Measurements from ENCODE around the gene SOST. TPM values are rescaled to one million over a fixed set of nuclear protein-coding genes. Genes with fewer than 3 reads are reported as not detected.

SOST gene
- total and polyA plus RNA-seq, 4 donors: 0.02 to 0.04 TPM; not detected in 2

DNA sequence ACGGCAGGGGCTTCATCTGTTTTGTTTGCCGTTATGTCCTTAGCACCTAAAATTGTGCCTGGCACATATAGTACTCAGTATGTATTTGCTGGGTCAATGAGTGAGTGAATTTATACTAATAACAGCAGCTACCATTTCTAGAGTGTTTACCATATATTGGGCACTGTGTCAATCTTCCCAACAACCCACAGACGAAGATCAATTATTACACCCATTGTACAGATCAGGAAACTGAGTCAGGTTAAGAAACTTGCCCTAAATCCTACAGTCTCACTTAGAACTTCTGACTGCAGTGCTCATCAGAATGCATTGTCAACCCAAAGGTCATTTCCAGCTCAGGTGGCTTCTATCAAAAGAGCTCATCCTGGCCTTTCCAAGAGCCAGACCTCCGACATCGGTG lies 52.4 kb downstream of the SOST start:
- Histone ChIP-seq H3K9me3 (ENCODE audit: control insufficient read depth in 4 of 4, insufficient read depth in 3 of 4, low read length in 3 of 4) (peaks cover 0 to 2% (median 0%) of the 10 kb centered on the region in 4 donors), H3K36me3 (ENCODE audit: control insufficient read depth in 4 of 4, insufficient read depth in 4 of 4, low read length in 4 of 4) (no peaks in the 10 kb centered on the region), H3K27ac (ENCODE audit: low read depth in 1 of 2, low read length in 1 of 2) (no peak overlapping the region), H3K4me1 (ENCODE audit: control insufficient read depth in 5 of 5, insufficient read depth in 5 of 5, low read length in 5 of 5) (no peaks in the 10 kb centered on the region), H3K4me3 (no peak overlapping the region), H3K27me3 (ENCODE audit: control insufficient read depth in 3 of 3, insufficient read depth in 3 of 3, low read length in 2 of 3) (peaks cover 0 to 4% (median 0%) of the 10 kb centered on the region in 3 donors), H3K9ac (ENCODE audit: insufficient read depth in 1 of 2, low read length in 2 of 2) (no peak overlapping the region)
- no peak for ATAC-seq (ENCODE audit: insufficient read depth, low FRiP score)
- no peak for TF ChIP-seq CTCF (IDR thresholded peaks at IDR 0.05; ENCODE audit: control extremely low read depth, extremely low read depth)
- DNase-seq: no peak
- WGBS, 2 donors: 82 to 85% methylated on average over 5 of the region's 5 CpGs

Other genes with a start within 250 kb of the SOST start
- gene ETV4, start 212.5 kb downstream of the SOST start, total RNA-seq: 1 to 10 TPM in 1 of 2 donors, under 1 TPM in 1; 0.54 to 6.9 TPM
- gene ETV4, start 212.5 kb downstream of the SOST start, polyA plus RNA-seq: 1 to 10 TPM; 2.2 to 4.3 TPM
- gene MEOX1, start 96.9 kb downstream of the SOST start, total RNA-seq: 1 to 10 TPM in 1 of 2 donors, under 1 TPM in 1; 0.31 to 1.2 TPM
- 1 to 10 TPM in 1 of 2 donors, under 1 TPM in 1; 0.26 to 1.1 TPM for gene MEOX1, start 96.9 kb downstream of the SOST start, polyA plus RNA-seq
- gene DUSP3, start 20.2 kb upstream of the SOST start, total RNA-seq: 10 to 100 TPM; 49.6 to 86.3 TPM
- gene DUSP3, start 20.2 kb upstream of the SOST start, polyA plus RNA-seq: 10 to 100 TPM; 50.5 to 82.6 TPM
- under 1 TPM in 1 of 2 donors, not detected in 1; 0.06 TPM for gene CFAP97D1, start 21.6 kb upstream of the SOST start, total RNA-seq
- under 1 TPM; 0.01 to 0.02 TPM for gene CFAP97D1, start 21.6 kb upstream of the SOST start, polyA plus RNA-seq
- gene MPP3, start 74.4 kb upstream of the SOST start, total RNA-seq: 10 to 100 TPM; 32.2 to 38.7 TPM
- 10 to 100 TPM in 1 of 2 donors, 1 to 10 TPM in 1; 9.9 to 17.0 TPM for gene MPP3, start 74.4 kb upstream of the SOST start, polyA plus RNA-seq
- gene CD300LG, start 88.4 kb upstream of the SOST start, total RNA-seq: 1 to 10 TPM; 1.1 to 6.8 TPM
- gene CD300LG, start 88.4 kb upstream of the SOST start, polyA plus RNA-seq: 1 to 10 TPM; 1.4 to 3.6 TPM
- 1 to 10 TPM; 1.1 to 1.3 TPM for gene MPP2, start 148.7 kb upstream of the SOST start, total RNA-seq
- gene MPP2, start 148.7 kb upstream of the SOST start, polyA plus RNA-seq: under 1 TPM; 0.24 to 0.25 TPM
- gene PPY, start 183.7 kb upstream of the SOST start, total RNA-seq: not detected
- gene PPY, start 183.7 kb upstream of the SOST start, polyA plus RNA-seq: not detected
- gene PYY, start 195.1 kb upstream of the SOST start, total RNA-seq: under 1 TPM in 1 of 2 donors, not detected in 1; 0.25 TPM
- under 1 TPM in 1 of 2 donors, not detected in 1; 0.05 TPM for gene PYY, start 195.1 kb upstream of the SOST start, polyA plus RNA-seq
- 10 to 100 TPM in 1 of 2 donors, 1 to 10 TPM in 1; 2.6 to 10.7 TPM for gene NAGS, start 245.8 kb upstream of the SOST start, total RNA-seq
- 1 to 10 TPM; 3.6 to 6.4 TPM for gene NAGS, start 245.8 kb upstream of the SOST start, polyA plus RNA-seq